Keratinocyte (primary cell): ENCODE data around the gene ROR1. TPM values are rescaled to one million over a fixed set of nuclear protein-coding genes. Genes with fewer than 3 reads are reported as not detected.

Experiments used
- DNase-seq: peaks from one replicate; pipeline ENCODE4 v3.0.0-alpha.2; 2011; ENCODE audit warnings: low read depth, missing footprints, low spot score
- FAIRE-seq: peaks from 2 replicates; lab custom pipeline; 2011; peaks lifted over from hg19 to GRCh38; lab: Jason Lieb, UNC
- H2AFZ ChIP-seq: 2 replicates; pipeline ENCODE4 v1.6.0; 2012; ENCODE audit warnings: low read length, control low read depth, inconsistent platforms; ENCODE audit not compliant: control insufficient read depth
- H3K27ac ChIP-seq: 2 replicates; pipeline ENCODE4 v1.5.1; 2011; ENCODE audit warnings: low read length; ENCODE audit not compliant: control insufficient read depth, insufficient read depth
- H3K27me3 ChIP-seq: 3 replicates; pipeline ENCODE4 v1.6.0; 2011; ENCODE audit warnings: low read length; ENCODE audit not compliant: control insufficient read depth, insufficient read depth; ENCODE audit errors: extremely low read depth
- H3K36me3 ChIP-seq, 2 experiments: 2 replicates in 1 of 2; 3 replicates in 1 of 2; pipeline ENCODE4 v1.5.1; 2011; ENCODE audit warnings: low read length in 2 of 2, mild to moderate bottlenecking in 1 of 2; ENCODE audit not compliant: control insufficient read depth in 2 of 2, insufficient read depth in 2 of 2; ENCODE audit errors: extremely low read depth in 1 of 2
- H3K4me1 ChIP-seq: 3 replicates; pipeline ENCODE4 v1.5.1; 2011; ENCODE audit warnings: low read length; ENCODE audit not compliant: control insufficient read depth, insufficient read depth; ENCODE audit errors: extremely low read depth
- H3K4me2 ChIP-seq: 3 replicates; pipeline ENCODE4 v1.6.0; 2011; ENCODE audit warnings: low read depth, low read length; ENCODE audit not compliant: control insufficient read depth, insufficient read depth; ENCODE audit errors: extremely low read depth
- H3K4me3 ChIP-seq, 3 experiments: fragments of 200-600 bp in 1 of 3; sonication (generic) in 1 of 3; 2 replicates in 2 of 3; 3 replicates in 1 of 3; pipeline ENCODE4 v1.5.1; 2011 to 2016; ENCODE audit warnings: low read length in 3 of 3, mild to moderate bottlenecking in 3 of 3, control low read depth in 2 of 3, inconsistent platforms in 1 of 3, low read depth in 1 of 3, mixed read lengths in 1 of 3, mixed run types in 1 of 3, moderate library complexity in 1 of 3; ENCODE audit not compliant: control insufficient read depth in 2 of 3, insufficient read depth in 2 of 3; ENCODE audit errors: extremely low read depth in 1 of 3
- H3K79me2 ChIP-seq: 2 replicates; pipeline ENCODE4 v1.6.0; 2012; ENCODE audit warnings: low read length; ENCODE audit not compliant: control insufficient read depth, insufficient read depth
- H3K9ac ChIP-seq: 3 replicates; pipeline ENCODE4 v1.6.0; 2011; ENCODE audit warnings: low read length; ENCODE audit not compliant: control insufficient read depth, insufficient read depth; ENCODE audit errors: extremely low read depth
- H3K9me1 ChIP-seq: 3 replicates; pipeline ENCODE4 v1.6.0; 2011; ENCODE audit warnings: low read length; ENCODE audit not compliant: control insufficient read depth, insufficient read depth; ENCODE audit errors: extremely low read depth
- H3K9me3 ChIP-seq: 2 replicates; pipeline ENCODE4 v1.5.1; 2012; ENCODE audit warnings: low read depth, low read length; ENCODE audit not compliant: control insufficient read depth
- H4K20me1 ChIP-seq: 3 replicates; pipeline ENCODE4 v1.6.0; 2011; ENCODE audit warnings: low read length; ENCODE audit not compliant: control insufficient read depth, insufficient read depth; ENCODE audit errors: extremely low read depth
- CTCF ChIP-seq, 3 experiments: IDR thresholded peaks in 1 of 3; conservative IDR thresholded peaks in 1 of 3; optimal IDR thresholded peaks in 1 of 3; 2 replicates in 2 of 3; 3 replicates in 1 of 3; pipeline versions ENCODE3 to v1.5.1; 2011; ENCODE audit warnings: low read length in 3 of 3, mild to moderate bottlenecking in 3 of 3, moderate library complexity in 2 of 3, control low read depth in 1 of 3, inconsistent platforms in 1 of 3; ENCODE audit not compliant: insufficient read depth in 2 of 3; ENCODE audit errors: extremely low read depth in 1 of 3
- EZH2 ChIP-seq: IDR thresholded peaks from one replicate; pipeline ENCODE4 v1.6.1; 2012; ENCODE audit warnings: inconsistent platforms, mild to moderate bottlenecking, low read length, moderate library complexity
- dilution Hi-C: fragments of 300-500 bp; cut with MboI; formaldehyde crosslinking; loops from one replicate; pipeline ENCODE4 v1.7.0; 2020; ENCODE audit warnings: low sequenced_read_pairs; ENCODE audit not compliant: extremely low pct_ligation_motif_present
- polyA plus RNA-seq, 5 experiments: library from polyadenylated mRNA; depleted of rRNA in 3 of 5; stranded (reverse) in 3 of 5; stranded (forward) in 1 of 5; unstranded in 1 of 5; fragments of >200 nt; gene quantifications; 1 replicate in 1 of 5; 2 replicates in 3 of 5; 3 replicates in 1 of 5; pipeline versions ENCODE4 v1.2.1 to v1.2.3, GENCODE V29; 2011 to 2012; ENCODE audit warnings: missing spikeins in 2 of 5, low read depth in 1 of 5, low replicate concordance in 1 of 5

Gene ROR1
- polyA plus RNA-seq, 1 donor (not counting 4 experiments of a cell fraction or from before 2014, with no cell fraction given), result 9.2 TPM

DNA sequence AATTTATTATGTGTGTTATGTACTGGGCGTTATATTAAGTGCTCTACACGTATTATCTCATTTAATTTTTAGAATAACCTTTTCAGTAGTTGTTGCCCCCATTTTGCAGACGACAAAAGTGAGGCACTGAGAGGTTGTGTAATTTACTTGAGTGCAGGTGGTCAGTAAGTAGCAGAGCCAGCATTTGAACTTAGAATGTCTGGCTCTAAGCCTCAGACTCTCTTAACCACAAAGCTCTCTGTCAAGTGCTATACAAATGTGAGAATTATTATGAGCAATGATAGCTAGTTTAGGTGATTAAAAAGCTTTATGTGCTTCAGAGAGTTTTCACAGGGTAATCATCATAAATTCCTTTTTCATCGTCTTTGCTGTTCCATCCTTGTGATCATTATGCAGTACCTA is 333.3 kb downstream of the ROR1 start:
- Histone ChIP-seq H3K9me3 (no peaks in the 10 kb centered on the region), H3K27me3 (no peaks in the 10 kb centered on the region), H3K9ac (no peak overlapping the region), H3K4me3 (no peak overlapping the region), H3K79me2 (no peaks in the 10 kb centered on the region), H3K36me3 (no peaks in the 10 kb centered on the region), H3K9me1 (no peaks in the 10 kb centered on the region), H2AFZ (no peak overlapping the region), H4K20me1 (no peaks in the 10 kb centered on the region), H3K4me2 (no peak overlapping the region), H3K4me1 (peaks cover 14% of the 10 kb centered on the region), H3K27ac (no peak overlapping the region)
- TF ChIP-seq CTCF (optimal IDR thresholded peaks at IDR 0.05 in 1 of 3, IDR thresholded peaks at IDR 0.05 in 1 of 3, conservative IDR thresholded peaks at IDR 0.05 in 1 of 3; ENCODE audit: extremely low read depth in 1 of 3, insufficient read depth in 2 of 3, low read length in 3 of 3), result no peak
- no peak for TF ChIP-seq EZH2
- no peak for DNase-seq
- dilution Hi-C loops, result no loop called here
- FAIRE-seq, result no peak

DNA sequence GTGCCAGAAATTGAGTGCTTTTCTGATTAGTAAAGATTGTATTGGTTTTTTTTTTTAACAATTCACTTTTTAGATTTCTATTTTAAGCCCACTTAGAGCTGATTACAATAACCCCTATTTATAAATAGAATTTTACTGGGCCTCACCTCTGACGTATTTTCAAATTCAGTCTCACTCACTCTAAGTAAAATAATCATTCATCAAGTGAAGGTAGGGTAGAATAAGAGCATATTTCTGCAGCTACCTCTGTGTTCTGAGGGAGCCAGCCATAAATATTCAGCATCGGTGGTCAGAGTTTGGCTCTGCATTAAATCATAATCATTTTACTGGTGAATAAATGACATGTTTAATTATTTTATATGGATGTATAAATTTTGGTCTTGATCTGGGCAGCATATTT is 333.8 kb downstream of the ROR1 start:
- no peaks in the 10 kb centered on the region for H3K9me1 ChIP-seq
- no peak for FAIRE-seq

More for the DNA sequence above, 333.8 kb downstream of the ROR1 start:
- H3K27ac ChIP-seq, result no peak overlapping the region
- no peak overlapping the region for H2AFZ ChIP-seq
- H3K9me3 ChIP-seq, result no peaks in the 10 kb centered on the region
- no peak overlapping the region for H3K9ac ChIP-seq
- peaks cover 19% of the 10 kb centered on the region for H3K4me1 ChIP-seq
- DNase-seq, result no peak
- H3K36me3 ChIP-seq, result no peaks in the 10 kb centered on the region
- no peaks in the 10 kb centered on the region for H4K20me1 ChIP-seq
- no peak overlapping the region for H3K4me3 ChIP-seq
- no peaks in the 10 kb centered on the region for H3K79me2 ChIP-seq
- dilution Hi-C loops, result no loop called here
- no peaks in the 10 kb centered on the region for H3K27me3 ChIP-seq
- no peak overlapping the region for H3K4me2 ChIP-seq
- TF ChIP-seq EZH2 (no peak), CTCF (optimal IDR thresholded peaks at IDR 0.05 in 1 of 3, IDR thresholded peaks at IDR 0.05 in 1 of 3, conservative IDR thresholded peaks at IDR 0.05 in 1 of 3; ENCODE audit: extremely low read depth in 1 of 3, insufficient read depth in 2 of 3, low read length in 3 of 3) (no peak)
